ENCODE data around the gene GNB4.

The GNB4 gene

DNA sequence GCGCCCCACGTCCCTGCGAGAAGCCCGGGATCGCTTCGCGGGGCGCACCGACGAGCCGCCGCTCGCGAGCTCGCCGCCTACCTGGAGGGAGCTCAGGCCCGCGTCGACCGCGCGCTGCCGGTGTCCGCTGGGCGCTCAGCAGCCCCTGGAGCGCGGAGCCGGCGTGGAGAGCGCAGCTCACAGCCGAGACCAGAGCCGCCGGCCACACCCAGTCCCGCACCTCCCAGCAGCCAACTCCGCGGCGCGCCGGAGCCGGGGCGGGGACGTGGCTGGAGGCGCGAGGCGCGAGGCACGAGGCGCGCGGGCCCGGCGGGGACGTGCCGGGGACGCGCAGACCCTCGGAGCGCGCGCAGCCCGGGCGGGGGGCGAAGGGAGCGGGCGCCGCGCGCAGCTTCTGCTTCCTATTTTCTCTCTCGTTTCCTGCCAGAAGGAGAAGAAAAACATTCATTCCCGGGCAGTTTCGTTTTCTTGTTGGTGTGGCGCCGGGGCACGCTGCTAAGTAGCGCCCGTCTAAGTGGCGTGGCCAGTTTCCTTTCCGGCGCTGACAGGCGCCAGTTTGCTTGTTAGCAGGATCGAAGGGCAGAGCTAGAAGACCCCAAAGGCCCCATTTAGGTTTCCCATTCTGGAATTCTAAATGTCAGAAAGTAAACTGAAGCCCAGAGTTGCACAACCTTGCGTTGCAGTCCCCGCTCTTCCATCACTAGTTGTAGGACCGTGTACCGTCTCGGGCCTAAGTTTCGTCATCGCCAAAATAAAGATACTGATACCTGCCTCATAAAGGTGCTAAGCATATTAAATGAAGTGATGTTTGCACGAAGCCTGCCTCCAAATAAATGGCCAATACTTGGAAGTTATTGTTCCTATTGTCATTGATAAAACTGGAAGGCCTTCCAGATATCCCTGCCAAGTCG is at the start of gene GNB4:
TSS of gene GNB4 (minus strand) at position 206 of the 911 bp plus-strand sequence. CDS start 25,270 bp downstream, outside the sequence.
- DNase-seq (ENCODE audit: low spot score) = peak; percentile 91
- peak; percentile 20 for FAIRE-seq

- no peak for DNase-seq (ENCODE audit: low spot score)
- FAIRE-seq = no peak
Measured at GRCh38 chr3:179495483-179495882, 44.2 kb upstream of the GNB4 start.

DNA sequence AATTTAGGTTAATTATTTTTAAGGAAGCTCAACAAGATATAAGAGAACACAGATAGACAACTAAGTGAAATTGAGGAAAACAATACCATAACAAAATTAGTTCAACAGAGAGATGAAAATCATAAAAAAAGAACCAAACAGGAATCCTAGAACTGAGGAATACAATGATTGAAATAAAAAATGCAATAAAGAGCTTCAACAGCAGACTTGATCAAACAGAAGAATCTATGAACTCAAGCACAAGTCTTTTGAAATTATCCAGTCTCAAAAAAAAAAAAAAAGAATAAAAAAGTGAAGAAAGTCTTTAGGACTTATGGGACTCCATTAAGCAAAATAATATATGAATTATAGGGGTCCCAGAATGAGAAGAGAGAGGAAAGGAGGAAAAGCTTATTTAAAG is 42.0 kb upstream of the GNB4 start:
- DNase-seq (ENCODE audit: low spot score) (no peak), FAIRE-seq (no peak)

DNA sequence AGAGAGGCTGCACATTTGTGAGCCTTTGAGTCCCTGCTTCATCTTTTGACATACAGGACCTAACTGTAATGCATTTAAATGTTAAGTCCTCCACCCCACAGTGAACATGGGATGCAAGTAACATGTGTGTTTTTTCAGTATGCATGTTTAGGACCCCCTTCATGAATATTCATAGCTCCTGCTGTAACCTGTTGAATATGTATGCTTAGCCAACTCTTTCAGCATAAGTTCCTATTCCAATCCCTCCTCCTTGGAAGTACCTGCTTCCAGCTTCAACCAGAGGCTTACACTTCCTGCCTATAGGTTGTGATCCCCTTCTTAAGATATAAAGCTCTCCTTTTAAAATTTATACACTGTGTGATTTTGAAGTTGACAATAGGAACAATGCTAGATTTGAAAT is 36.9 kb upstream of the GNB4 start:
- no peak for DNase-seq (ENCODE audit: low spot score)
- no peak for FAIRE-seq

GRCh38 chr3:179486806-179487205 is 35.5 kb upstream of the GNB4 start:
- FAIRE-seq = no peak
- no peak for DNase-seq (ENCODE audit: low spot score)

GRCh38 chr3:179482857-179483256 is 31.6 kb upstream of the GNB4 start:
- DNase-seq (ENCODE audit: low spot score) = no peak
- FAIRE-seq = no peak

- no peak for DNase-seq (ENCODE audit: low spot score)
- FAIRE-seq = no peak
Measured at GRCh38 chr3:179476215-179476614, 24.9 kb upstream of the GNB4 start.

GRCh38 chr3:179474480-179474879 is 23.2 kb upstream of the GNB4 start:
- FAIRE-seq (no peak), DNase-seq (ENCODE audit: low spot score) (no peak)

DNA sequence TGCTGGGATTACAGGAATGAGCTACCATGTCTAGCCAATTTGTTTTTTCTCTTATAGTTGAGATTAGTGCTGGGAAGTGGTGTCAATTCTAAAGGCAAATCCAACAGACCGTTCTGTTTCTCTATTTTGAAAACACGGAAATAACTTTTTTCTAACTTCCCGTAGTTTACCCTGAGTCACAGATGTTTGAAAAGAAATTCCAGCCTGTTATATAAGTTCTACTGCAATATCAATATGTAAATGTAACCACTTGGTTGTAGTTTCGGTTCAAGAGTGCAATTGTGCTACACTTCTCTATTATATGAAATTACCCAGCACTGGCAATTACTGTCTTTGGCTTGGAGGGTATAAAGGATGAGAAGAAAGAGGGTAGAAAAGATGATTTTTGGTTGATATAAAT is 22.3 kb upstream of the GNB4 start:
- DNase-seq (ENCODE audit: low spot score) = no peak
- no peak for FAIRE-seq

GRCh38 chr3:179464323-179465092 is 13.2 kb upstream of the GNB4 start:
- DNase-seq (ENCODE audit: low spot score) (no peak), FAIRE-seq (no peak)

GRCh38 chr3:179463319-179463718 is 12.0 kb upstream of the GNB4 start:
- DNase-seq (ENCODE audit: low spot score) = no peak
- no peak for FAIRE-seq

DNA sequence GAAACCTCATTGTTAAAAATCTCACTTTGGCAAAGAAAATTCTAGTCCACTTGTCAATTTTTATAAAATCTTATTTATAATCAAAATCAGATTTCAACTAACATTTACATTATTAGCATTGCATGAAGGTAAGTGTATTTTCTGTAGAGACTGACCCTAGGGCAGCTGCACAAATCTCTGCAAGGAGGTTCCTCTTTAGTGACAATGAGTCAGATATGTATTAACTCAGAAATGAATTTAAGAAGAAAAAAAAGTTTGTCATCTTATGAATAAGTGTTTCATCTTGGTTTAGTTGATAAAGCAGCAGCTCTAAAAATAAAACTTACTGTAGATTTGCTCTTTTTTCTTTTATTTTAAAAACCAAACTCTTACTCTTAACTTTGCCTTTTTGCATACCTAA is 9.0 kb upstream of the GNB4 start:
- DNase-seq (ENCODE audit: low spot score) (no peak), FAIRE-seq (no peak)

DNA sequence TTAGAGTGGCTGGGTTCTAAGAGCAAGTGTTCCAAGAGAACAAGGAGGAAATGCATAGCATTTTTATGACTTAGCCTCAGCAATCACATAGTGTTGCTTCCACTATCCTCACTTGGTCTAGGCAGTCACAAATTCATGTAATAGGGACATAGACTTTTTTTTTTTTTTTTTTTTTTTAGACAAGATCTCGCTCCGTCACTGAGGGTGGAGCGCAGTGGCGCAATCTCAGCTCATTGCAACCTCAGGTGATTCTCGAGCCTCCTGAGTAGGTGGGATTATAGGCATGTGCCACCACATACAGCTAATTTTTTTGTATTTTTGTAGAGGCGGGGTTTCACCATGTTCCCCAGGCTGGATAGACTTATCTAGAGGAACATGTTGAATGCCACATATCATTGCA is 4.7 kb upstream of the GNB4 start:
- FAIRE-seq = no peak

GRCh38 chr3:179454887-179455286 is 3.6 kb upstream of the GNB4 start:
- FAIRE-seq = no peak
- DNase-seq (ENCODE audit: low spot score) = no peak

More for the DNA sequence above, 4.7 kb upstream of the GNB4 start:
- no peak for DNase-seq (ENCODE audit: low spot score)

DNA sequence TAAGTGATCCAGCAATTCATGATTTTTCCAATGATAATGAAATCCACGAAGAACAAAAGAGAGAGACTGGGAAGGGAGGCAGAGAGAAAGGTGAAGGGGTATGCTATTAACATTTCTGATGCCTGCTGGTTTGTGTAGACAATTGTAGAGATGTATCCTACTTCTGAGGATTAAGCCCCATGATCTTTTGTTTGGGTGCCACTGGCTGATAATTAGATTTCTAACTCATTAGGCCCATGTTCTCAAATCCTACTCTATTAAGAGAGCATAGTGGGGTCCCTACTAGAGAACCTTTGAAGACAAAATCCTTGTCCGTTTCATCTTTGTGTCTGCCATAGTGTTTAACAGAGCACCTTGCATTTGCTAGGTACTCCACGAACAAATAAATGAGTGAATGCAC is 2.7 kb upstream of the GNB4 start:
- DNase-seq (ENCODE audit: low spot score) (no peak), FAIRE-seq (no peak)

- DNase-seq (ENCODE audit: low spot score) = no peak
- no peak for FAIRE-seq
Measured at GRCh38 chr3:179452872-179453271, 1.6 kb upstream of the GNB4 start.

GRCh38 chr3:179452176-179452564 is 900 bp upstream of the GNB4 start:
- no peak for DNase-seq (ENCODE audit: low spot score)
- no peak for FAIRE-seq

- no peak for DNase-seq (ENCODE audit: low spot score)
- no peak for FAIRE-seq
Measured at GRCh38 chr3:179450901-179451264, 387 bp downstream of the GNB4 start.

- FAIRE-seq = no peak
Measured at GRCh38 chr3:179450261-179450701, 989 bp downstream of the GNB4 start.

GRCh38 chr3:179449636-179450035 is 1.6 kb downstream of the GNB4 start:
- FAIRE-seq (no peak), DNase-seq (ENCODE audit: low spot score) (no peak)

More at GRCh38 chr3:179450261-179450701, 989 bp downstream of the GNB4 start:
- DNase-seq (ENCODE audit: low spot score) = no peak

- DNase-seq (ENCODE audit: low spot score) = no peak
- FAIRE-seq = no peak
Measured at GRCh38 chr3:179447251-179447650, 4.0 kb downstream of the GNB4 start.

DNA sequence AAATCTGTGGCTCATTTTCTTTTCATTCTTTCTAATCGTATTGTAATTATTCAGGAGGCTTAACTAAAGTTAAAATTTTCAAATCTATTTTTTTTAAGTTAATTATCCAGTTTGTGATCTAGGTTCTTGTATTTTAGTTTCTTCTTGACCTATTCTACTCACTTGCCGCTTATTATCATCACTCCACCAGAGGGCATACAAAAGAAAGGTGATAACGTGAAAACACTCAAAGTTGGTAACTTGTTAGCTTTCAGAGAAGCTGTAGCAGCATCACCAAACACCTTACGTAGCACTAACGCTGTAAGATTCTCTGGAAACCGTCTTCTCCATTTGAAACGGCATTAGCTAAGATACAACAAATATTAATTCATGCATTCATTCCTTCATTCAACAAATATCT is 4.8 kb downstream of the GNB4 start:
- DNase-seq (ENCODE audit: low spot score) (peak; percentile 16), FAIRE-seq (no peak)

All from urothelium cell line (cell line).